Peyer's patch (tissue), 4 donors: ENCODE data around the gene PRKCH.

Experiments
- POLR2A ChIP-seq, 2 donors: fragments of 450-650 bp; IDR thresholded peaks; one replicate each; pipeline ENCODE4 v1.5.1; 2017; ENCODE audit warnings: antibody characterized with exemption in 2 of 2, mild to moderate bottlenecking in 2 of 2, moderate library complexity in 2 of 2
- TF ChIP-seq, protein P1 (sequence below), 6 experiments: fragments of 450-650 bp in 4 of 6; fragments of 200-600 bp in 2 of 6; sonication (generic) in 1 of 6; IDR thresholded peaks; one replicate each; pipeline ENCODE4 v1.5.1; 2017 to 2019; ENCODE audit warnings: antibody characterized with exemption in 6 of 6, mild to moderate bottlenecking in 3 of 6, moderate library complexity in 1 of 6

- TF ChIP-seq, protein P1, sequence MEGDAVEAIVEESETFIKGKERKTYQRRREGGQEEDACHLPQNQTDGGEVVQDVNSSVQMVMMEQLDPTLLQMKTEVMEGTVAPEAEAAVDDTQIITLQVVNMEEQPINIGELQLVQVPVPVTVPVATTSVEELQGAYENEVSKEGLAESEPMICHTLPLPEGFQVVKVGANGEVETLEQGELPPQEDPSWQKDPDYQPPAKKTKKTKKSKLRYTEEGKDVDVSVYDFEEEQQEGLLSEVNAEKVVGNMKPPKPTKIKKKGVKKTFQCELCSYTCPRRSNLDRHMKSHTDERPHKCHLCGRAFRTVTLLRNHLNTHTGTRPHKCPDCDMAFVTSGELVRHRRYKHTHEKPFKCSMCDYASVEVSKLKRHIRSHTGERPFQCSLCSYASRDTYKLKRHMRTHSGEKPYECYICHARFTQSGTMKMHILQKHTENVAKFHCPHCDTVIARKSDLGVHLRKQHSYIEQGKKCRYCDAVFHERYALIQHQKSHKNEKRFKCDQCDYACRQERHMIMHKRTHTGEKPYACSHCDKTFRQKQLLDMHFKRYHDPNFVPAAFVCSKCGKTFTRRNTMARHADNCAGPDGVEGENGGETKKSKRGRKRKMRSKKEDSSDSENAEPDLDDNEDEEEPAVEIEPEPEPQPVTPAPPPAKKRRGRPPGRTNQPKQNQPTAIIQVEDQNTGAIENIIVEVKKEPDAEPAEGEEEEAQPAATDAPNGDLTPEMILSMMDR (IDR thresholded peaks at IDR 0.05), result no peak
- no peak for TF ChIP-seq POLR2A (IDR thresholded peaks at IDR 0.05)
These were observed 84.8 kb downstream of the PRKCH start for GRCh38 chr14:61406198-61406597.
